SK-N-SH treated with all-trans-retinoic acid at 6 μM for 48 hours (cell line): Measurements from ENCODE around the gene NEIL1.
"Not testable (repeated sequence)": the region's sequence is repeated elsewhere in the genome, so short reads cannot be mapped to it uniquely, and the experiment has no call there.

ENCODE experiments used
- ATAC-seq: fragments of 200-7000 bp; cut with Tn5 transposase; 3 replicates; pipeline ENCODE4 v1.9.1; 2020; ENCODE audit warnings: mild to moderate bottlenecking, moderate library complexity
- BACH2 ChIP-seq: fragments of 250-450 bp; sonication (Bioruptor Pico); IDR thresholded peaks from 2 replicates; pipeline ENCODE4 v1.9.0; 2021; ENCODE audit warnings: mild to moderate bottlenecking, borderline replicate concordance
- CREB5 ChIP-seq: fragments of 250-450 bp; sonication (Bioruptor Pico); IDR thresholded peaks from 2 replicates; pipeline ENCODE4 v1.5.1; 2020; ENCODE audit warnings: low read depth, mild to moderate bottlenecking, moderate library complexity
- CSDC2 ChIP-seq: fragments of 250-450 bp; sonication (Bioruptor Pico); IDR thresholded peaks from 2 replicates; pipeline ENCODE4 v1.5.0; 2020; ENCODE audit warnings: mild to moderate bottlenecking, moderate library complexity
- CSRNP3 ChIP-seq: fragments of 250-450 bp; sonication (Bioruptor Pico); IDR thresholded peaks from 2 replicates; pipeline ENCODE4 v1.5.1; 2021; ENCODE audit warnings: mild to moderate bottlenecking, moderate library complexity
- GLIS3 ChIP-seq: fragments of 250-450 bp; sonication (Bioruptor Pico); IDR thresholded peaks from 2 replicates; pipeline ENCODE4 v1.5.0; 2020; ENCODE audit warnings: mild to moderate bottlenecking, moderate library complexity
- ISL1 ChIP-seq: fragments of 250-450 bp; sonication (Bioruptor Pico); IDR thresholded peaks from 2 replicates; pipeline ENCODE4 v2.1.2; 2022; ENCODE audit warnings: mild to moderate bottlenecking, moderate library complexity
- OSR1 ChIP-seq: fragments of 250-450 bp; sonication (Bioruptor Pico); IDR thresholded peaks from 2 replicates; pipeline ENCODE4 v1.8.0; 2022; ENCODE audit warnings: moderate library complexity, mild to moderate bottlenecking, inconsistent platforms
- PATZ1 ChIP-seq: fragments of 250-450 bp; sonication (Bioruptor Pico); IDR thresholded peaks from 2 replicates; pipeline ENCODE4 v1.8.0; 2020; ENCODE audit warnings: mild to moderate bottlenecking, moderate library complexity, borderline replicate concordance
- POU6F1 ChIP-seq: fragments of 250-450 bp; sonication (Bioruptor Pico); IDR thresholded peaks from 2 replicates; pipeline ENCODE4 v1.8.0; 2021; ENCODE audit warnings: low read depth, mild to moderate bottlenecking, moderate library complexity, borderline replicate concordance
- PPARA ChIP-seq: fragments of 250-450 bp; sonication (Bioruptor Pico); IDR thresholded peaks from 2 replicates; pipeline ENCODE4 v1.5.0; 2020; ENCODE audit warnings: mild to moderate bottlenecking, borderline replicate concordance
- RARB ChIP-seq: fragments of 250-450 bp; sonication (Bioruptor Pico); IDR thresholded peaks from 2 replicates; pipeline ENCODE4 v1.8.0; 2021; ENCODE audit warnings: mild to moderate bottlenecking, moderate library complexity
- SNAI2 ChIP-seq: fragments of 250-450 bp; sonication (Bioruptor Pico); IDR thresholded peaks from 2 replicates; pipeline ENCODE4 v1.5.0; 2020; ENCODE audit warnings: mild to moderate bottlenecking, moderate library complexity
- TCF4 ChIP-seq: fragments of 250-450 bp; sonication (Bioruptor Pico); IDR thresholded peaks from 2 replicates; pipeline ENCODE4 v1.8.0; 2021; ENCODE audit warnings: mild to moderate bottlenecking, moderate library complexity, borderline replicate concordance
- TOX ChIP-seq: fragments of 250-450 bp; sonication (Bioruptor Pico); IDR thresholded peaks from 2 replicates; pipeline ENCODE4 v1.8.0; 2021; ENCODE audit warnings: mild to moderate bottlenecking, moderate library complexity, borderline replicate concordance
- TSHZ2 ChIP-seq: fragments of 250-450 bp; sonication (Bioruptor Pico); IDR thresholded peaks from 2 replicates; pipeline ENCODE4 v1.5.0; 2020; ENCODE audit warnings: mild to moderate bottlenecking, moderate library complexity
- ZC3H10 ChIP-seq: fragments of 250-450 bp; sonication (Bioruptor Pico); IDR thresholded peaks from 2 replicates; pipeline ENCODE4 v1.5.1; 2021; ENCODE audit warnings: mild to moderate bottlenecking, moderate library complexity
- ZFP3 ChIP-seq: fragments of 250-450 bp; sonication (Bioruptor Pico); IDR thresholded peaks from 2 replicates; pipeline ENCODE4 v1.5.0; 2020; ENCODE audit warnings: mild to moderate bottlenecking, moderate library complexity
- ZNF565 ChIP-seq: fragments of 450-650 bp; formaldehyde crosslinking; conservative IDR thresholded peaks from 2 replicates; pipeline ENCODE4 v1.5.0; 2020; ENCODE audit warnings: low read depth, mild to moderate bottlenecking, moderate library complexity
- ZNF70 ChIP-seq: fragments of 450-650 bp; formaldehyde crosslinking; IDR thresholded peaks from 2 replicates; pipeline ENCODE4 v1.5.0; 2020; ENCODE audit warnings: mild to moderate bottlenecking, moderate library complexity
- ZNF8 ChIP-seq: fragments of 450-650 bp; formaldehyde crosslinking; IDR thresholded peaks from 2 replicates; pipeline ENCODE4 v1.5.0; 2020; ENCODE audit warnings: mild to moderate bottlenecking, moderate library complexity

NEIL1 gene

GRCh38 chr15:75313116-75313845 lies 33.6 kb upstream of the NEIL1 start:
- no peak for TF ChIP-seq POU6F1
- TF ChIP-seq CSDC2 (CRISPR knock-in tag): no peak
- no peak for TF ChIP-seq SNAI2 (CRISPR knock-in tag)
- no peak for TF ChIP-seq GLIS3 (CRISPR knock-in tag)
- TF ChIP-seq OSR1 (CRISPR knock-in tag): no peak
- no peak for TF ChIP-seq ZNF8 (CRISPR knock-in tag)
- no peak for TF ChIP-seq RARB (CRISPR knock-in tag)
- ATAC-seq: no peak

- TF ChIP-seq ISL1 (CRISPR knock-in tag): no peak
- no peak for TF ChIP-seq CREB5 (CRISPR knock-in tag)
- TF ChIP-seq TCF4 (CRISPR knock-in tag): no peak
- no peak for TF ChIP-seq ZC3H10 (CRISPR knock-in tag)
- TF ChIP-seq ZNF70: no peak
- TF ChIP-seq CSRNP3 (CRISPR knock-in tag): no peak
- TF ChIP-seq SNAI2 (CRISPR knock-in tag): no peak
- no peak for TF ChIP-seq PATZ1 (CRISPR knock-in tag)
- ATAC-seq: no peak
Measured at GRCh38 chr15:75314552-75315290, 32.1 kb upstream of the NEIL1 start.

GRCh38 chr15:75319231-75319897 lies 27.5 kb upstream of the NEIL1 start:
- not testable (repeated sequence) for ATAC-seq

- ATAC-seq: no peak
- no peak for TF ChIP-seq ZNF70
- TF ChIP-seq CREB5 (CRISPR knock-in tag): no peak
- no peak for TF ChIP-seq POU6F1
- TF ChIP-seq CSDC2 (CRISPR knock-in tag): no peak
- TF ChIP-seq ZFP3 (CRISPR knock-in tag): no peak
- TF ChIP-seq TCF4 (CRISPR knock-in tag): no peak
- no peak for TF ChIP-seq TSHZ2 (CRISPR knock-in tag)
- TF ChIP-seq ZC3H10 (CRISPR knock-in tag): no peak
- TF ChIP-seq BACH2 (CRISPR knock-in tag): no peak
- no peak for TF ChIP-seq ISL1 (CRISPR knock-in tag)
- TF ChIP-seq ZNF8 (CRISPR knock-in tag): no peak
- no peak for TF ChIP-seq OSR1 (CRISPR knock-in tag)
- no peak for TF ChIP-seq SNAI2 (CRISPR knock-in tag)
- TF ChIP-seq PPARA (CRISPR knock-in tag): no peak
- no peak for TF ChIP-seq ZNF565 (CRISPR knock-in tag)
- no peak for TF ChIP-seq TOX (CRISPR knock-in tag)
Measured at GRCh38 chr15:75321711-75322110, 25.1 kb upstream of the NEIL1 start.
